A673 (cell line): ENCODE data around the gene LGALS3BP. TPM values are rescaled to one million over a fixed set of nuclear protein-coding genes. Genes with fewer than 3 reads are reported as not detected.

ENCODE experiments used
- BruUV-seq: library from RNA; stranded (reverse); fragments of 400-500 nt; replicated peaks from 2 replicates; lab custom pipeline; 2021; lab: Mats Ljungman, UMichigan
- CTCF ChIA-PET: fragments of 300-600 bp; sonication (Branson Sonifier 250); formaldehyde crosslinking; loops from one replicate; lab custom pipeline; 2022; ENCODE audit warnings: antibody characterized with exemption; lab: Charles Lee
- POLR2A ChIA-PET: fragments of 300-600 bp; sonication (Branson Sonifier 250); formaldehyde crosslinking; loops from one replicate; lab custom pipeline; 2022; ENCODE audit warnings: antibody characterized with exemption; ENCODE audit not compliant: low non-redundant PET; lab: Charles Lee
- DNase-seq: peaks from one replicate; pipeline ENCODE4 v3.0.0-alpha.2; 2015; ENCODE audit warnings: low spot score
- H3K27ac ChIP-seq: fragments of 200-600 bp; sonication (generic); 2 replicates; pipeline ENCODE4 v1.5.1; 2016; ENCODE audit warnings: mixed run types, low read depth, mild to moderate bottlenecking, mixed read lengths, antibody characterized with exemption, low read length; ENCODE audit not compliant: poor library complexity, severe bottlenecking
- H3K27me3 ChIP-seq: fragments of 200-600 bp; sonication (generic); replicated peaks from 2 replicates; pipeline ENCODE4 v1.6.1; 2017; ENCODE audit warnings: mixed run types, low read depth, mild to moderate bottlenecking, mixed read lengths, antibody characterized with exemption, low read length; ENCODE audit not compliant: insufficient read depth, poor library complexity
- H3K36me3 ChIP-seq: fragments of 200-600 bp; sonication (generic); 2 replicates; pipeline ENCODE4 v1.6.1; 2016; ENCODE audit warnings: mixed run types, mild to moderate bottlenecking, mixed read lengths, antibody characterized with exemption, low read length; ENCODE audit not compliant: insufficient read depth, poor library complexity, severe bottlenecking
- H3K4me1 ChIP-seq: fragments of 200-600 bp; sonication (generic); 2 replicates; pipeline ENCODE4 v1.6.1; 2017; ENCODE audit warnings: mixed run types, mild to moderate bottlenecking, mixed read lengths, antibody characterized with exemption, low read length; ENCODE audit not compliant: insufficient read depth, poor library complexity, severe bottlenecking
- H3K4me3 ChIP-seq: fragments of 200-600 bp; sonication (generic); 2 replicates; pipeline ENCODE4 v1.5.1; 2016; ENCODE audit warnings: low read depth, mixed run types, mild to moderate bottlenecking, mixed read lengths, low read length; ENCODE audit not compliant: poor library complexity, severe bottlenecking
- H3K9me3 ChIP-seq: fragments of 200-600 bp; sonication (generic); 2 replicates; pipeline ENCODE4 v1.6.1; 2016; ENCODE audit warnings: mixed run types, low read depth, mild to moderate bottlenecking, mixed read lengths, antibody characterized with exemption, low read length; ENCODE audit not compliant: poor library complexity, severe bottlenecking
- EZH2 ChIP-seq: fragments of 200-600 bp; sonication (generic); IDR thresholded peaks from 2 replicates; pipeline ENCODE4 v1.6.1; 2017; ENCODE audit warnings: borderline replicate concordance, low read depth, mild to moderate bottlenecking, mixed read lengths, antibody characterized with exemption, low read length; ENCODE audit not compliant: poor library complexity, severe bottlenecking
- intact Hi-C: fragments of 100-400 bp; cut with micrococcal nuclease; formaldehyde crosslinking; loops from one replicate; pipeline ENCODE4 v1.10.0; 2022; ENCODE audit not compliant: unreplicated experiment
- total RNA-seq: library from RNA; stranded (reverse); gene quantifications from 2 replicates; pipeline ENCODE4 v1.2.3, GENCODE V29; 2021
- TF ChIP-seq, protein P1 (sequence below): fragments of 300-800, 200-600 bp; sonication (generic); conservative IDR thresholded peaks from 2 replicates; pipeline ENCODE4 v1.5.1; 2017; ENCODE audit warnings: low read depth, mild to moderate bottlenecking, antibody characterized with exemption, low read length, moderate library complexity, mixed read lengths

LGALS3BP gene
- total RNA-seq, 1 experiment from 2014 or later, result 295 TPM

DNA sequence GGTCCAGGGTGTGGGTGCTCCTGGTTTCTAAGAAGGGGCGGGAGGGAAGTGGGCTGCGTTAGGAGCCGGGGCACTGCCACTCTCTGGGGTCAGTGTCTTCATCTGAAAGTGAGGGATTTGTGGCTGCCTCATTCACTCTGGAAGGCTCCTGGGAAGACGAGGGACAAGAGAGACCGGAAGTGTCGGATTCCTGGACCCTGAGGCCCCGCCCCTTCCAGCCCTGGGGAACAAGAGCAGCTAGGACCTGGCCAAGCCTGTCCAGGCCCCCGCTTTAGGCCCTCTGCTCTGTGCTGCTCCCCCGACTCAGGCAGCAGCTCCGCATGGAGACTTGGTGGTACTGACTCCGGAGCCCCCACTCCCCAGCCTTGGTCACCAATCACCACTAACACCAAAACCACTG is 6.5 kb downstream of the LGALS3BP start:
- BruUV-seq, result no TSS peak
- Histone ChIP-seq H3K27me3 (no peaks in the 10 kb centered on the region), H3K27ac (peak overlapping the region; percentile 20), H3K9me3 (no peaks in the 10 kb centered on the region), H3K4me1 (peaks cover 25% of the 10 kb centered on the region), H3K4me3 (no peak overlapping the region), H3K36me3 (peaks cover 53% of the 10 kb centered on the region)
- ChIA-PET CTCF (interaction anchor here (2.3 kb wide), 1 partner anchor 107 kb away, joined by 16 read pairs; no protein-coding TSS in a partner anchor), POLR2A (no interaction called here)
- TF ChIP-seq, protein P1, sequence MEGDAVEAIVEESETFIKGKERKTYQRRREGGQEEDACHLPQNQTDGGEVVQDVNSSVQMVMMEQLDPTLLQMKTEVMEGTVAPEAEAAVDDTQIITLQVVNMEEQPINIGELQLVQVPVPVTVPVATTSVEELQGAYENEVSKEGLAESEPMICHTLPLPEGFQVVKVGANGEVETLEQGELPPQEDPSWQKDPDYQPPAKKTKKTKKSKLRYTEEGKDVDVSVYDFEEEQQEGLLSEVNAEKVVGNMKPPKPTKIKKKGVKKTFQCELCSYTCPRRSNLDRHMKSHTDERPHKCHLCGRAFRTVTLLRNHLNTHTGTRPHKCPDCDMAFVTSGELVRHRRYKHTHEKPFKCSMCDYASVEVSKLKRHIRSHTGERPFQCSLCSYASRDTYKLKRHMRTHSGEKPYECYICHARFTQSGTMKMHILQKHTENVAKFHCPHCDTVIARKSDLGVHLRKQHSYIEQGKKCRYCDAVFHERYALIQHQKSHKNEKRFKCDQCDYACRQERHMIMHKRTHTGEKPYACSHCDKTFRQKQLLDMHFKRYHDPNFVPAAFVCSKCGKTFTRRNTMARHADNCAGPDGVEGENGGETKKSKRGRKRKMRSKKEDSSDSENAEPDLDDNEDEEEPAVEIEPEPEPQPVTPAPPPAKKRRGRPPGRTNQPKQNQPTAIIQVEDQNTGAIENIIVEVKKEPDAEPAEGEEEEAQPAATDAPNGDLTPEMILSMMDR, result no peak
- no peak for TF ChIP-seq EZH2
- DNase-seq, result no peak
- intact Hi-C loops, result no loop called here

DNA sequence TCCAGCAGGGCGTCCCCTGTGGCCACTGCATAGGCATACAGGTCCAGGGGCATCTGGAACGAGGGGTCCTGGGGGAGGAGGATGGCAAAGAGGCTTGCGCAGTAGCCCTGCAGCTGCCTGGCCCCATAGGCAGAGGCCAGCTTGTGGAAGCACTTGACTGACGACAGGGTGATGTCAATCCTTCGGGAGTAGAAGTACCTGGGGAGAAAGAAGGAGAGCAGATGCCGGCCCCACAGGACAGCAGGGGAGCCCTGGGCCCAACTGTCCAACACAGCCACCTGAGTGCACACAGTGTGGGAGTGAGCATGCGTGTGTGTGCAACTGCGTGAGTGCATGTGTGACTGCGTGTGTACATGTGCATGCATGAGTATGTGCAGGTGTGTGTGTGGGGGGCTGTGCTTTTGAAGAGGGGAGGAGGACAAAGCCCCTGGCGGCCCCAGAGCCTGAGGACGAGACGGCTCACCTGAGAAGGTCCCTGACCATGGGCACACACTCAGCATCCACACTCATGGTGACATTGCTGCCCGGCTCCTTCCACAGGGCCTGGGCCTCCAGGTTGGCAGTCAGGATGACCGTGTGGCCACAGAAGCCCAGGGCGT is 7.1 kb downstream of the LGALS3BP start:
- DNase-seq, result no peak
- POLR2A ChIA-PET, result no interaction called here
- CTCF ChIA-PET, result interaction anchor here (2.3 kb wide), 1 partner anchor 107 kb away, joined by 16 read pairs; no protein-coding TSS in a partner anchor
- no peak overlapping the region for H3K27ac ChIP-seq
- no peaks in the 10 kb centered on the region for H3K27me3 ChIP-seq
- intact Hi-C loops, result no loop called here
- no peaks in the 10 kb centered on the region for H3K9me3 ChIP-seq
- no peak overlapping the region for H3K4me3 ChIP-seq
- H3K4me1 ChIP-seq, result peaks cover 19% of the 10 kb centered on the region
- TF ChIP-seq, protein P1, result no peak
- no peak for TF ChIP-seq EZH2
- BruUV-seq, result no TSS peak
- peaks cover 53% of the 10 kb centered on the region for H3K36me3 ChIP-seq

DNA sequence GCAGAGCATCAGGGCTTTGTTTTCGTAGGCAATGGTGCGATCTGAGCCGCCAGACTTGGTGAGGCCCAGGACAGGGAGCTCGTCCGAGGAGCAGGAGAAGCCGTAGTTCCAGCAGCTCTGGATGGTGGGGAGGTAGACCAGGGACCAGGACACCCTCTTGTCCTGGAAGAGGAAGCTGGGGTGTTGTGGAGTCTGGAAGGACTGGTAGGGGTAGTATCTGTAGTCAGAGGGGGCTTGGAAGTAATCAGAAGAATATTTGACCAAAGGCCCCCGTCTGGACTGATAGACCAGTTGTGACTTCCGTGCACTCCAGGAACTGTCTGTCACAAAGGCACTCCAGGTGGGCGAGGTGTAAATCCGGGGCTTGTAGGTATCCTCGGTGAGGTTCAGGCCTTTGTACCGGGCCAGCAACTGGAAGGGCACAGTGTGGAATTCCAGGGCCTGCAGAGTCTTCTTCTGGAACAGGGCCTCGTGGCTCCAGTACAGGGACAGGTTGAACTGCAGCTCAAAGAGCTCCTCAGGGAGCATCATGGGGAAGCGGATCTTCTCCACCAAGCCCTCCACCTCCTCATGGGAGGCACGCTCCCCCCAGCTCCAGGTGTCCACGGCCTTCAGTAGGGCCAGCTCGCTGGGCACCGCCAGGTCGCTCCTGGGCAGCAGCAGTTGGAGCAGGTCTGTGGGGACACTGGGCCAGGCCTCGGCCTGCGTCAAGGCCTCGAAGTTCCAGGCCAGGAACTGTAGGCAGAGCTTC is 7.8 kb downstream of the LGALS3BP start:
- Histone ChIP-seq H3K27me3 (no peaks in the 10 kb centered on the region), H3K27ac (no peak overlapping the region), H3K9me3 (no peaks in the 10 kb centered on the region), H3K36me3 (peaks cover 50% of the 10 kb centered on the region), H3K4me1 (peaks cover 16% of the 10 kb centered on the region), H3K4me3 (no peak overlapping the region)
- intact Hi-C loops, result loop anchor here (1.0 kb wide), 1 partner anchor 107 kb away; no protein-coding TSS in a partner anchor
- no peak for DNase-seq
- ChIA-PET CTCF (interaction anchor here (0.6 to 2.3 kb wide), 4 partner anchors 8 to 475 kb away, joined by 3 to 16 read pairs (median 3); partner anchors contain the start of gene LGALS3BP), POLR2A (no interaction called here)
- no TSS peak for BruUV-seq
- TF ChIP-seq, protein P1, result no peak
- TF ChIP-seq EZH2, result no peak
